Measurements from ENCODE around the gene CYP46A1. TPM values are rescaled to one million over a fixed set of nuclear protein-coding genes. Genes with fewer than 3 reads are reported as not detected.

Gene CYP46A1
- total RNA-seq, 1 experiment from 2014 or later = 0.36 TPM

DNA sequence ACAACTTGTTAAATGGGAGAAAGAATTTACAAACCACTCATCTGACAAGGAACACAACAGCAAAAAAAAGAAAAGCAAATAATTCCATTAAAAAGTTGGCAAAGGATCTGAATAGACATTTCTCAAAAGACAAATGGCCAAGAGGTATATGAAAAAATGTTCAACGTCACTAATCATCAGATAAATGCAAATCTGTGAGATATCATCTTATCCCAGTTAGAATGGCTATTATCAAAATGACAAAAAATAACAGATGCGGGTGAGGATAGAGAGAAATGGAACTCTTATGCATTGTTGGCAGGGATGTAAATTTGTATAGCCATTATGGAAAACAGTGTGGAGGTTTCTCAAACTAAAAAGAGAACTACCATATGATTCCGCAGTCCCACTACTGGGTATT lies 29.9 kb downstream of the CYP46A1 start:
- no TSS peak for BruUV-seq (replicated peaks)
- Histone ChIP-seq H3K4me1 (ENCODE audit: control insufficient read depth, insufficient read depth, low read length) (no peaks in the 10 kb centered on the region), H3K27ac (ENCODE audit: low read length) (no peak overlapping the region), H3K9me3 (ENCODE audit: control insufficient read depth, insufficient read depth, low read depth, low read length) (no peaks in the 10 kb centered on the region), H3K36me3 (ENCODE audit: control insufficient read depth, insufficient read depth, low read length) (no peaks in the 10 kb centered on the region), H3K4me3 (ENCODE audit: low read depth in 2 of 2, low read length in 2 of 2) (no peak overlapping the region), H3K27me3 (ENCODE audit: control insufficient read depth, insufficient read depth, low read length) (no peaks in the 10 kb centered on the region)
- in situ Hi-C loops (cut with HindIII; ENCODE audit: low pct_unique_long_range_greater_than_20kb, low sequenced_read_pairs) = no loop called here
- ChIA-PET POLR2A (no interaction called here), CTCF (no interaction called here)
- DNase-seq (ENCODE audit: low read depth, low spot score) = no peak
- no peak for ATAC-seq
- no peak for TF ChIP-seq TCF7L2 (IDR thresholded peaks at IDR 0.05; ENCODE audit: low read depth, low read length)
- intact Hi-C loops (cut with micrococcal nuclease; ENCODE audit: unreplicated experiment) = no loop called here

DNA sequence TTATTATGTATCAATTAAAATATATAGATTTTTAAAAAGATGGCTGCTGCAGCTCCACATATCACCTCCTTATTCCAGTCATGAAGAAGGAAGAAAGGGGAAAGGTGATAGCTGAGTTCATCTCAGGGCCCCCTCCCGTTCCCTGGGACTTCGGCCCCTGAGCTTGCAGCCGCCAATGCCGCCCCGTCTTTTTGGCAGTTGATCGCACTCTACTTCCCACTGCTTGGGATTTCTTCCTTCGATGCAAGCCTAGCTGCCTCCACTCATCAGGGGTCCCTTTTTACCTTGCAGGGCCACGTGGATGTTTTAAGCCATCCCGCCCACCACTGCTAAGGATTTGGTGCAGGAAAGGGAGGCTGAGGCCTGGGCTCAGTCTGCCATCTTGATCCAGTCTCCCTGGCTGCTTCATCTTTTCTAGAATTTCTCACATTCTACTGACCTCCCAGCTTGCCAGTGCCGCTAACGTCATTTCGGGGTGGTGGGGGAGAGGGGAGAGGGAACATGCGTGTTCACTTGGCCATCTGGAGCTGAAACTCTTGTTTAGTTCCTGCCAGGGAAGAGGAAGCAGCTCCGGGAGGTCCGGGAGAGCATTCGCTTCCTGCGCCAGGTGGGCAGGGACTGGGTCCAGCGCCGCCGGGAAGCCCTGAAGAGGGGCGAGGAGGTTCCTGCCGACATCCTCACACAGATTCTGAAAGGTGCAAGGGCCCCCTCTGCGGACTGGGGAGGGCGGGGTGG lies 31.3 kb downstream of the CYP46A1 start:
- Histone ChIP-seq H3K9me3 (ENCODE audit: control insufficient read depth, insufficient read depth, low read depth, low read length) (no peaks in the 10 kb centered on the region), H3K36me3 (ENCODE audit: control insufficient read depth, insufficient read depth, low read length) (no peaks in the 10 kb centered on the region), H3K4me1 (ENCODE audit: control insufficient read depth, insufficient read depth, low read length) (no peaks in the 10 kb centered on the region), H3K27ac (ENCODE audit: low read length) (no peak overlapping the region), H3K4me3 (ENCODE audit: low read depth in 2 of 2, low read length in 2 of 2) (no peak overlapping the region), H3K27me3 (ENCODE audit: control insufficient read depth, insufficient read depth, low read length) (no peaks in the 10 kb centered on the region)
- DNase-seq (ENCODE audit: low read depth, low spot score) (no peak), ATAC-seq (no peak)
- POLR2A ChIA-PET = no interaction called here
- TF ChIP-seq, protein P1, sequence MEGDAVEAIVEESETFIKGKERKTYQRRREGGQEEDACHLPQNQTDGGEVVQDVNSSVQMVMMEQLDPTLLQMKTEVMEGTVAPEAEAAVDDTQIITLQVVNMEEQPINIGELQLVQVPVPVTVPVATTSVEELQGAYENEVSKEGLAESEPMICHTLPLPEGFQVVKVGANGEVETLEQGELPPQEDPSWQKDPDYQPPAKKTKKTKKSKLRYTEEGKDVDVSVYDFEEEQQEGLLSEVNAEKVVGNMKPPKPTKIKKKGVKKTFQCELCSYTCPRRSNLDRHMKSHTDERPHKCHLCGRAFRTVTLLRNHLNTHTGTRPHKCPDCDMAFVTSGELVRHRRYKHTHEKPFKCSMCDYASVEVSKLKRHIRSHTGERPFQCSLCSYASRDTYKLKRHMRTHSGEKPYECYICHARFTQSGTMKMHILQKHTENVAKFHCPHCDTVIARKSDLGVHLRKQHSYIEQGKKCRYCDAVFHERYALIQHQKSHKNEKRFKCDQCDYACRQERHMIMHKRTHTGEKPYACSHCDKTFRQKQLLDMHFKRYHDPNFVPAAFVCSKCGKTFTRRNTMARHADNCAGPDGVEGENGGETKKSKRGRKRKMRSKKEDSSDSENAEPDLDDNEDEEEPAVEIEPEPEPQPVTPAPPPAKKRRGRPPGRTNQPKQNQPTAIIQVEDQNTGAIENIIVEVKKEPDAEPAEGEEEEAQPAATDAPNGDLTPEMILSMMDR (IDR thresholded peaks at IDR 0.05) = no peak
- TF ChIP-seq, protein P2, sequence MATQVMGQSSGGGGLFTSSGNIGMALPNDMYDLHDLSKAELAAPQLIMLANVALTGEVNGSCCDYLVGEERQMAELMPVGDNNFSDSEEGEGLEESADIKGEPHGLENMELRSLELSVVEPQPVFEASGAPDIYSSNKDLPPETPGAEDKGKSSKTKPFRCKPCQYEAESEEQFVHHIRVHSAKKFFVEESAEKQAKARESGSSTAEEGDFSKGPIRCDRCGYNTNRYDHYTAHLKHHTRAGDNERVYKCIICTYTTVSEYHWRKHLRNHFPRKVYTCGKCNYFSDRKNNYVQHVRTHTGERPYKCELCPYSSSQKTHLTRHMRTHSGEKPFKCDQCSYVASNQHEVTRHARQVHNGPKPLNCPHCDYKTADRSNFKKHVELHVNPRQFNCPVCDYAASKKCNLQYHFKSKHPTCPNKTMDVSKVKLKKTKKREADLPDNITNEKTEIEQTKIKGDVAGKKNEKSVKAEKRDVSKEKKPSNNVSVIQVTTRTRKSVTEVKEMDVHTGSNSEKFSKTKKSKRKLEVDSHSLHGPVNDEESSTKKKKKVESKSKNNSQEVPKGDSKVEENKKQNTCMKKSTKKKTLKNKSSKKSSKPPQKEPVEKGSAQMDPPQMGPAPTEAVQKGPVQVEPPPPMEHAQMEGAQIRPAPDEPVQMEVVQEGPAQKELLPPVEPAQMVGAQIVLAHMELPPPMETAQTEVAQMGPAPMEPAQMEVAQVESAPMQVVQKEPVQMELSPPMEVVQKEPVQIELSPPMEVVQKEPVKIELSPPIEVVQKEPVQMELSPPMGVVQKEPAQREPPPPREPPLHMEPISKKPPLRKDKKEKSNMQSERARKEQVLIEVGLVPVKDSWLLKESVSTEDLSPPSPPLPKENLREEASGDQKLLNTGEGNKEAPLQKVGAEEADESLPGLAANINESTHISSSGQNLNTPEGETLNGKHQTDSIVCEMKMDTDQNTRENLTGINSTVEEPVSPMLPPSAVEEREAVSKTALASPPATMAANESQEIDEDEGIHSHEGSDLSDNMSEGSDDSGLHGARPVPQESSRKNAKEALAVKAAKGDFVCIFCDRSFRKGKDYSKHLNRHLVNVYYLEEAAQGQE (IDR thresholded peaks at IDR 0.05; ENCODE audit: insufficient read depth in 1 of 2, low read depth in 2 of 2, low read length in 1 of 2) = no peak
- TF ChIP-seq TCF7L2 (IDR thresholded peaks at IDR 0.05; ENCODE audit: low read depth, low read length) = no peak
- TF ChIP-seq POLR2AphosphoS5 (IDR thresholded peaks at IDR 0.05; ENCODE audit: low read depth, low read length) = no peak
- TF ChIP-seq SIN3A (IDR thresholded peaks at IDR 0.05; ENCODE audit: borderline replicate concordance, insufficient read depth, low read depth, low read length) = no peak
- BruUV-seq (replicated peaks) = no TSS peak
- intact Hi-C loops (cut with micrococcal nuclease; ENCODE audit: unreplicated experiment) = no loop called here
- CTCF ChIA-PET = interaction anchor here (0.8 kb wide), 1 partner anchor 27 kb away, joined by 3 read pairs; no protein-coding TSS in a partner anchor
- in situ Hi-C loops (cut with HindIII; ENCODE audit: low pct_unique_long_range_greater_than_20kb, low sequenced_read_pairs) = no loop called here

DNA sequence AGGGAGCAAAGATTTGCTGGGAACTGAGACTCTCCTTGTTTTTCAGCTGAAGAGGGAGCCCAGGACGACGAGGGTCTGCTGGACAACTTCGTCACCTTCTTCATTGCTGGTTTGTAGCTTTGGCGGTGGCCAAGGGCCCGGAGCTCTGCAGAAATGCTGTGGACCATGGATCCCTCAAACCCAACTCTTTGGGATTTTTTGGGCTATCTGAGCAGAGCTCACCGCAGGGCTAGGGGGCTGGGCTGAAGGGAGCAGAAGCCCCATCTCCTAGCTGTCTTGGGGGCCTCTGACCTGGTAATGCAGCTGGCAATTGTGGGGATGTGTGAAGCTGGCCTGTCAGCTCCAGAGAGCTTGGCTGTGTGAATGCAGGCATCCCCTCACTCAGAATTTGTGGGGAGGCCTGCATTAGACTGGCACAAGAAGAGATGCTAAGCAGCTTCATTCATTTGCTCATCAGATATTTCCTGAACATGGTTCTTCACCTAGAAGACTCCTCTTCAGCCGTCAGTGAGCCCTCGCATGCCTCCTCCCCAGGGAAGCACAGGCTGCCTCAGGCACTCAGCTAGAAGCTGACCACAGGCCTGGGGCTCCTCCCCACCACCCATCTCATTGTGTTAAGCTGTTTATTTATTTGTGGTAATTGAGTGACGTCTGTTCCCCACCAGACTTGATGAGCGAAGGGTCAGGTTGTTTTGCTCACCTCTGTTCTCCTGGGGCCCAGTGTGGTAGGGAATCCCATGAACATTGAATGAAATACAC lies 32.2 kb downstream of the CYP46A1 start:
- H3K4me1 ChIP-seq (ENCODE audit: control insufficient read depth, insufficient read depth, low read length) = no peaks in the 10 kb centered on the region
- H3K27ac ChIP-seq (ENCODE audit: low read length) = no peak overlapping the region
- BruUV-seq (replicated peaks) = no TSS peak
- DNase-seq (ENCODE audit: low read depth, low spot score) (no peak), ATAC-seq (no peak)
- intact Hi-C loops (cut with micrococcal nuclease; ENCODE audit: unreplicated experiment) (no loop called here), in situ Hi-C loops (cut with HindIII; ENCODE audit: low pct_unique_long_range_greater_than_20kb, low sequenced_read_pairs) (no loop called here)
- H3K36me3 ChIP-seq (ENCODE audit: control insufficient read depth, insufficient read depth, low read length) = no peaks in the 10 kb centered on the region
- H3K4me3 ChIP-seq (ENCODE audit: low read depth in 2 of 2, low read length in 2 of 2) = no peak overlapping the region
- no peaks in the 10 kb centered on the region for H3K9me3 ChIP-seq (ENCODE audit: control insufficient read depth, insufficient read depth, low read depth, low read length)
- POLR2A ChIA-PET = no interaction called here
- H3K27me3 ChIP-seq (ENCODE audit: control insufficient read depth, insufficient read depth, low read length) = no peaks in the 10 kb centered on the region
- TF ChIP-seq, protein P2 (IDR thresholded peaks at IDR 0.05; ENCODE audit: insufficient read depth in 1 of 2, low read depth in 2 of 2, low read length in 1 of 2) = no peak
- no peak for TF ChIP-seq POLR2AphosphoS5 (IDR thresholded peaks at IDR 0.05; ENCODE audit: low read depth, low read length)
- TF ChIP-seq, protein P1 (IDR thresholded peaks at IDR 0.05) = no peak
- no peak for TF ChIP-seq TCF7L2 (IDR thresholded peaks at IDR 0.05; ENCODE audit: low read depth, low read length)
- no peak for TF ChIP-seq SIN3A (IDR thresholded peaks at IDR 0.05; ENCODE audit: borderline replicate concordance, insufficient read depth, low read depth, low read length)
- CTCF ChIA-PET = interaction anchor here (0.8 kb wide), 1 partner anchor 28 kb away, joined by 3 read pairs; no protein-coding TSS in a partner anchor

All from Panc1 (cell line).